GM12878 (cell line): ENCODE results near the gene SLC16A9. TPM values are rescaled to one million over a fixed set of nuclear protein-coding genes. Genes with fewer than 3 reads are reported as not detected.

Experiments
- ATAC-seq: fragments of 200-7000 bp; cut with Tn5 transposase; 3 replicates; pipeline ENCODE4 v1.9.1; 2020; ENCODE audit warnings: mild to moderate bottlenecking, moderate library complexity
- BruUV-seq: library from RNA; stranded (reverse); fragments of 400-500 nt; replicated peaks from 2 replicates; lab custom pipeline; 2021; lab: Mats Ljungman, UMichigan
- CTCF ChIA-PET: fragments of 300-600 bp; sonication (Branson Sonifier 250); formaldehyde crosslinking; extraction: SDS; loops from one replicate; lab custom pipeline; 2021; ENCODE audit warnings: inconsistent platforms; lab: Yijun Ruan, JAX
- POLR2A ChIA-PET: fragments of 350-600 bp; formaldehyde crosslinking; extraction: SDS; loops from one replicate; lab custom pipeline; 2021; ENCODE audit warnings: inconsistent platforms; lab: Charles Lee
- RAD21 ChIA-PET: fragments of 300-600 bp; sonication (Branson Sonifier 250); formaldehyde crosslinking; loops from one replicate; lab custom pipeline; 2023; ENCODE audit warnings: antibody characterized with exemption; ENCODE audit not compliant: unreplicated experiment; lab: Charles Lee
- SMC1A ChIA-PET: fragments of 300-600 bp; sonication (Branson Sonifier 250); formaldehyde crosslinking; loops from one replicate; lab custom pipeline; 2023; ENCODE audit not compliant: unreplicated experiment, uncharacterized antibody; lab: Charles Lee
- DNase-seq: peaks from one replicate; pipeline ENCODE4 v3.0.0-alpha.2; 2011; ENCODE audit warnings: low read depth, low spot score
- FAIRE-seq: peaks from 3 replicates; lab custom pipeline; 2011; peaks lifted over from hg19 to GRCh38; lab: Jason Lieb, UNC
- H2AFZ ChIP-seq: 2 replicates; pipeline ENCODE4 v1.6.0; 2011; ENCODE audit warnings: low read depth, low read length, control low read depth; ENCODE audit not compliant: control insufficient read depth
- H3K27ac ChIP-seq: 2 replicates; pipeline ENCODE4 v1.5.1; 2011; ENCODE audit warnings: control low read depth; ENCODE audit not compliant: control insufficient read depth, insufficient read depth
- H3K27me3 ChIP-seq, 2 experiments: replicated peaks in 1 of 2; 2 replicates each; pipeline versions ENCODE4 v1.6.0 to v1.6.1; 2011; ENCODE audit warnings: low read length in 1 of 2; ENCODE audit not compliant: control insufficient read depth in 2 of 2, insufficient read depth in 2 of 2
- H3K36me3 ChIP-seq, 2 experiments: 2 replicates each; pipeline ENCODE4 v1.5.1; 2011; ENCODE audit warnings: low read length in 1 of 2; ENCODE audit not compliant: control insufficient read depth in 2 of 2, insufficient read depth in 2 of 2
- H3K4me1 ChIP-seq: 2 replicates; pipeline ENCODE4 v1.6.1; 2011; ENCODE audit warnings: mild to moderate bottlenecking, low read length, moderate library complexity, mixed read lengths; ENCODE audit not compliant: control insufficient read depth, insufficient read depth
- H3K4me2 ChIP-seq: 2 replicates; pipeline ENCODE4 v1.6.0; 2011; ENCODE audit warnings: control low read depth; ENCODE audit not compliant: control insufficient read depth, insufficient read depth
- H3K4me3 ChIP-seq: fragments of 200-600 bp; sonication (generic); 2 replicates; pipeline ENCODE4 v1.5.1; 2016
- H3K79me2 ChIP-seq: 2 replicates; pipeline ENCODE4 v1.6.0; 2011; ENCODE audit warnings: low read length; ENCODE audit not compliant: control insufficient read depth, insufficient read depth
- H3K9ac ChIP-seq: 2 replicates; pipeline ENCODE4 v1.8.0; 2011; ENCODE audit warnings: low read length, control low read depth, mixed read lengths; ENCODE audit not compliant: control insufficient read depth, insufficient read depth
- H3K9me3 ChIP-seq: replicated peaks from 3 replicates; pipeline ENCODE4 v1.5.1; 2011; ENCODE audit warnings: mild to moderate bottlenecking, low read length; ENCODE audit not compliant: control insufficient read depth, insufficient read depth
- H4K20me1 ChIP-seq: 2 replicates; pipeline ENCODE4 v1.6.0; 2011; ENCODE audit not compliant: control insufficient read depth, insufficient read depth
- ASH2L ChIP-seq: fragments of 300-600, 200-600 bp; sonication (generic); IDR thresholded peaks from 2 replicates; pipeline ENCODE4 v1.6.1; 2017; ENCODE audit warnings: low read depth, mild to moderate bottlenecking, borderline replicate concordance
- BMI1 ChIP-seq: fragments of 450-650 bp; IDR thresholded peaks from 2 replicates; pipeline ENCODE4 v1.6.1; 2016; ENCODE audit warnings: mild to moderate bottlenecking, moderate library complexity, borderline replicate concordance
- CHD4 ChIP-seq: fragments of 200-600 bp; sonication (generic); IDR thresholded peaks from 2 replicates; pipeline ENCODE4 v1.6.1; 2016; ENCODE audit warnings: mild to moderate bottlenecking
- DPF2 ChIP-seq: fragments of 450-650 bp; IDR thresholded peaks from 2 replicates; pipeline ENCODE4 v1.6.1; 2017; ENCODE audit warnings: mild to moderate bottlenecking
- ESRRA ChIP-seq: IDR thresholded peaks from 2 replicates; pipeline ENCODE4 v1.6.1; 2012; ENCODE audit warnings: mild to moderate bottlenecking, low read length, improper control_type of control experiment
- HCFC1 ChIP-seq: fragments of 150-350 bp; IDR thresholded peaks from 2 replicates; pipeline ENCODE4 v1.6.1; 2014; ENCODE audit warnings: low read length
- JUNB ChIP-seq: IDR thresholded peaks from 2 replicates; pipeline ENCODE4 v1.6.1; 2016; ENCODE audit warnings: antibody characterized with exemption, mild to moderate bottlenecking
- KAT2A ChIP-seq: conservative IDR thresholded peaks from 2 replicates; pipeline ENCODE4 v1.6.1; 2011; ENCODE audit warnings: low read depth, low read length; ENCODE audit not compliant: control insufficient read depth
- KDM1A ChIP-seq: fragments of 200-600 bp; sonication (generic); IDR thresholded peaks from 2 replicates; pipeline ENCODE4 v1.6.1; 2016; ENCODE audit warnings: borderline replicate concordance
- KLF5 ChIP-seq: fragments of 450-650 bp; IDR thresholded peaks from 2 replicates; pipeline ENCODE4 v1.6.1; 2014; ENCODE audit warnings: mild to moderate bottlenecking; ENCODE audit not compliant: partially characterized antibody
- MXI1 ChIP-seq: fragments of 150-350 bp; IDR thresholded peaks from 2 replicates; pipeline ENCODE4 v1.6.1; 2011; ENCODE audit warnings: low read depth, mild to moderate bottlenecking, inconsistent platforms, low read length, improper control_type of control experiment
- MYB ChIP-seq: fragments of 150-350 bp; IDR thresholded peaks from 2 replicates; pipeline ENCODE4 v1.6.1; 2014; ENCODE audit warnings: mild to moderate bottlenecking, low read depth, low read length, borderline replicate concordance
- NFXL1 ChIP-seq: fragments of 450-650 bp; IDR thresholded peaks from 2 replicates; pipeline ENCODE4 v1.6.1; 2017; ENCODE audit warnings: antibody characterized with exemption, mild to moderate bottlenecking, borderline replicate concordance
- RELA ChIP-seq: fragments of 450-650 bp; IDR thresholded peaks from 2 replicates; pipeline ENCODE4 v1.8.0; 2014; ENCODE audit warnings: borderline replicate concordance; ENCODE audit not compliant: partially characterized antibody
- WRNIP1 ChIP-seq: IDR thresholded peaks from 2 replicates; pipeline ENCODE4 v1.6.1; 2011; ENCODE audit warnings: low read depth, low read length, improper control_type of control experiment, borderline replicate concordance
- YBX1 ChIP-seq: fragments of 450-650 bp; IDR thresholded peaks from 2 replicates; pipeline ENCODE4 v1.6.1; 2016; ENCODE audit warnings: antibody characterized with exemption
- ZNF274 ChIP-seq: IDR thresholded peaks from one replicate; pipeline ENCODE4 v1.8.0; 2011; ENCODE audit not compliant: insufficient read length, insufficient read depth
- ZNF622 ChIP-seq: fragments of 450-650 bp; IDR thresholded peaks from 2 replicates; pipeline ENCODE4 v1.6.1; 2017; ENCODE audit warnings: mild to moderate bottlenecking, inconsistent platforms
- WGBS: methylation state at CpG from one replicate; pipeline ENCODE4 v1.1.6; 2016; ENCODE audit warnings: low lambda C conversion rate; ENCODE audit not compliant: insufficient replicate concordance, insufficient coverage; ENCODE audit errors: missing lambda C conversion rate; 5-methylcytosine and 5-hydroxymethylcytosine counted together
- in situ Hi-C: fragments of 300-500 bp; cut with MboI; formaldehyde crosslinking; loops from 9 replicates; pipeline ENCODE4 v1.14.3; 2018; ENCODE audit warnings: mixed read lengths
- intact Hi-C: fragments of 100-400 bp; cut with micrococcal nuclease; formaldehyde crosslinking; loops from one replicate; pipeline ENCODE4 v1.14.2; 2022; ENCODE audit not compliant: unreplicated experiment
- polyA plus RNA-seq, 11 experiments: library from polyadenylated mRNA; depleted of rRNA in 4 of 11; unstranded in 6 of 11; stranded (reverse) in 5 of 11; fragments of >200 nt; fragmentation: Nextera tagmentation in 4 of 11; fragmentation: Illumina TruSeq in 1 of 11; extraction: Ambion mirVana in 4 of 11; extraction: Trizol in 1 of 11; gene quantifications; 1 replicate in 1 of 11; 2 replicates in 10 of 11; pipeline versions ENCODE4 v1.2.1 to v1.2.3, GENCODE V29; 2011 to 2016; ENCODE audit warnings: inconsistent platforms in 2 of 11, missing spikeins in 2 of 11, low read depth in 1 of 11
- total RNA-seq, 4 experiments: library from RNA; depleted of rRNA in 3 of 4; stranded (reverse); fragments of >200 nt in 3 of 4; fragmentation: Illumina TruSeq in 1 of 4; extraction: Trizol in 1 of 4; gene quantifications; 2 replicates each; pipeline versions ENCODE4 v1.2.1 to v1.2.3, GENCODE V29; 2013 to 2021
- TF ChIP-seq, protein P1 (sequence below): fragments of 450-650 bp; IDR thresholded peaks from 2 replicates; pipeline ENCODE4 v1.6.1; 2017; ENCODE audit warnings: mild to moderate bottlenecking
- TF ChIP-seq, protein P2 (sequence below): fragments of 450-650 bp; IDR thresholded peaks from 2 replicates; pipeline ENCODE4 v1.6.1; 2016; ENCODE audit warnings: mild to moderate bottlenecking

Gene SLC16A9
- total and polyA plus RNA-seq, 10 of the 15 experiments (the other 5 are each of a cell fraction or from before 2014, with no cell fraction given), result 0.86 to 6.2 (median 4.3) TPM

DNA sequence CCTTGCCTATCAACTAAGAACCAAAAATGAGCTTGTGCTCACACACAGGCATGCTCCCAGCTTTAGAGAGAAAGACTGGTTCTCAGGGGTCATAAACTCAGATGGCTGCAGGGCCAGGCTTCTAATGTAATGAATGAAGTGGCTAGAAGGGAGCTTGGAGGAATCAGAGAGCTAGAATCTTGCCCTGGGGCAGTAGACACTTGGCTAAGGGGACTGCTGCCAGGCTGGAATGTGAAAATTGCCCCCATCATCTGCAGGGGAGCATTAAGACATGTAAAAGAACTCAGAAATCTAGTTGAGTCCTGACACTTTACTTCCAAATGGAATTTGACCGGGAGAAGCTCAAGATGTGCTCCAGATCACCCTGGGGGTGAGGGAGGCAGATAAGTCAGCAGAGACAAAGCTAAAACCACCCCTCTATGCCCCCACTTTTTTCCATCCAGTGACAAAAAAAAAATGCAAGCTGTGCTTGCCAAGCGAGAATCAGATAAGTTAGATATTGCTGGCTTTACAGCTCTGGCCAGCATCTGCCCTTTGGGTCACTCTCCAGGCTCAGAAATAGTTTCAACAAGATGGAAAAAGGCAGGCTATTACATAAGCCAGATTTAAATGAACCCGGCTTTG is 2.3 kb upstream of the SLC16A9 start:
- H3K4me3 ChIP-seq, result no peak overlapping the region
- no peak overlapping the region for H3K4me2 ChIP-seq
- WGBS, result 30% methylated on average over 3 of the region's 3 CpGs
- in situ Hi-C loops (no loop called here), intact Hi-C loops (no loop called here)
- H3K27ac ChIP-seq, result no peak overlapping the region
- H3K79me2 ChIP-seq, result no peaks in the 10 kb centered on the region
- no peaks in the 10 kb centered on the region; the same call in 1 of the 2 replicates for H3K4me1 ChIP-seq
- no TSS peak for BruUV-seq
- TF ChIP-seq MXI1 (no peak), DPF2 (no peak), WRNIP1 (no peak), ESRRA (no peak), KLF5 (no peak), RELA (no peak), BMI1 (no peak), YBX1 (no peak), ZNF622 (no peak), NFXL1 (no peak), ASH2L (no peak), HCFC1 (no peak), KDM1A (no peak), MYB (no peak), CHD4 (no peak), ZNF274 (no peak), KAT2A (no peak), JUNB (no peak)
- TF ChIP-seq, protein P1, sequence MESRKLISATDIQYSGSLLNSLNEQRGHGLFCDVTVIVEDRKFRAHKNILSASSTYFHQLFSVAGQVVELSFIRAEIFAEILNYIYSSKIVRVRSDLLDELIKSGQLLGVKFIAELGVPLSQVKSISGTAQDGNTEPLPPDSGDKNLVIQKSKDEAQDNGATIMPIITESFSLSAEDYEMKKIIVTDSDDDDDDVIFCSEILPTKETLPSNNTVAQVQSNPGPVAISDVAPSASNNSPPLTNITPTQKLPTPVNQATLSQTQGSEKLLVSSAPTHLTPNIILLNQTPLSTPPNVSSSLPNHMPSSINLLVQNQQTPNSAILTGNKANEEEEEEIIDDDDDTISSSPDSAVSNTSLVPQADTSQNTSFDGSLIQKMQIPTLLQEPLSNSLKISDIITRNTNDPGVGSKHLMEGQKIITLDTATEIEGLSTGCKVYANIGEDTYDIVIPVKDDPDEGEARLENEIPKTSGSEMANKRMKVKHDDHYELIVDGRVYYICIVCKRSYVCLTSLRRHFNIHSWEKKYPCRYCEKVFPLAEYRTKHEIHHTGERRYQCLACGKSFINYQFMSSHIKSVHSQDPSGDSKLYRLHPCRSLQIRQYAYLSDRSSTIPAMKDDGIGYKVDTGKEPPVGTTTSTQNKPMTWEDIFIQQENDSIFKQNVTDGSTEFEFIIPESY, result no peak
- TF ChIP-seq, protein P2, sequence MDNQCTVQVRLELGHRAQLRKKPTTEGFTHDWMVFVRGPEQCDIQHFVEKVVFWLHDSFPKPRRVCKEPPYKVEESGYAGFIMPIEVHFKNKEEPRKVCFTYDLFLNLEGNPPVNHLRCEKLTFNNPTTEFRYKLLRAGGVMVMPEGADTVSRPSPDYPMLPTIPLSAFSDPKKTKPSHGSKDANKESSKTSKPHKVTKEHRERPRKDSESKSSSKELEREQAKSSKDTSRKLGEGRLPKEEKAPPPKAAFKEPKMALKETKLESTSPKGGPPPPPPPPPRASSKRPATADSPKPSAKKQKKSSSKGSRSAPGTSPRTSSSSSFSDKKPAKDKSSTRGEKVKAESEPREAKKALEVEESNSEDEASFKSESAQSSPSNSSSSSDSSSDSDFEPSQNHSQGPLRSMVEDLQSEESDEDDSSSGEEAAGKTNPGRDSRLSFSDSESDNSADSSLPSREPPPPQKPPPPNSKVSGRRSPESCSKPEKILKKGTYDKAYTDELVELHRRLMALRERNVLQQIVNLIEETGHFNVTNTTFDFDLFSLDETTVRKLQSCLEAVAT, result no peak
- no peaks in the 10 kb centered on the region for H4K20me1 ChIP-seq
- ChIA-PET CTCF (no interaction called here), SMC1A (interaction anchor here (1.3 kb wide), 1 partner anchor 153 kb away, joined by 3 read pairs; no protein-coding TSS in a partner anchor), RAD21 (interaction anchor here (0.9 kb wide), 1 partner anchor 86 kb away, joined by 3 read pairs; no protein-coding TSS in a partner anchor), POLR2A (interaction anchor here (0.6 kb wide), 1 partner anchor 219 kb away, joined by 7 read pairs; no protein-coding TSS in a partner anchor)
- no peak overlapping the region for H3K9ac ChIP-seq
- FAIRE-seq, result no peak
- peaks cover 0 to 3% of the 10 kb centered on the region in 2 experiments; a peak in 1 of 4 replicates for H3K27me3 ChIP-seq
- DNase-seq, result no peak
- no peak overlapping the region for H2AFZ ChIP-seq
- H3K9me3 ChIP-seq, result no peaks in the 10 kb centered on the region
- ATAC-seq, result no peak
- H3K36me3 ChIP-seq, result no peaks in the 10 kb centered on the region
